Inflammatory macrophage treated with lipopolysaccharide for 1 hour (primary cell): Measurements from ENCODE around the gene EXOC6.
"Not testable (repeated sequence)": the region's sequence is repeated elsewhere in the genome, so short reads cannot be mapped to it uniquely, and the experiment has no call there.

ENCODE experiments used
- DNase-seq, 2 donors: peaks; one replicate each; pipeline ENCODE4 v3.0.0-alpha.2; 2020 to 2022

EXOC6 gene

GRCh38 chr10:92957223-92958010 is 109.1 kb downstream of the EXOC6 start:
- no peak for DNase-seq

DNA sequence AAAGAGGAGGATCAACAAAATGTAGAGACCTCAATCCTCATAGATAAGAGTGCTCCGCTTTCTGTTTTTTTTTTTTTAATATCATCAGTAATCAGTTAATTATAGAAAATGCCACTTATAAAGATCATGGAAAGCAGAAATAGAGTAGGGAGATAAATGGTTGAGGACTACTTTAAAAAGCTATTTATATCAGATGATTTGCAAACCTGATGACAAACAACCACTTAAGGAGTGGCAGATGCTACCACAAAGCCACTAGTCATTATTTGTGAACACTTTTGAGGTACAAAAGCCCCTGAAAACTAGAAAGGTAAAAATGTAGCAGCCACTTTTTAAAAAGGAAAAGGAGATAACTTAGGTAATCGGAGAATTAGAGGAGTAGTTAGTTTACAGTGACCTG is 113.3 kb downstream of the EXOC6 start:
- DNase-seq, result no peak

DNA sequence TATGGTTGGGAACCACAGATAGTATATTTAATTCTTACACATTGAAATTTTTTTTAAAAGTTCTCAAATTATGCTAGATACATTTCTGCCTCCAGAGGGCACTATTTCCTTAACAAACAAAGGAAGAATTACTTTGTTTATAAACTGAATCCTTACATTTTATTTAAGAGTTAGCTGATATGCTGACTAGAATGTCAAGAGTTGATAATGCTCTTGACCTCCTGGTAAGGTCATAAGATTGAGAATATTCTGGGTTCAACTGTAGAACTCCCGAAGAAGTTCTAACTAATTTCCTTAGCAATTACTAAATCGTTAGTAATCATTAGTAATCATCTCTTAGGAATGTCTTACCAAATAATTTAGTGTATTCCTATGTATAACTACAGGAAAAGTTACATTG is 117.0 kb downstream of the EXOC6 start:
- peak; percentile 18 to 68 for DNase-seq

DNA sequence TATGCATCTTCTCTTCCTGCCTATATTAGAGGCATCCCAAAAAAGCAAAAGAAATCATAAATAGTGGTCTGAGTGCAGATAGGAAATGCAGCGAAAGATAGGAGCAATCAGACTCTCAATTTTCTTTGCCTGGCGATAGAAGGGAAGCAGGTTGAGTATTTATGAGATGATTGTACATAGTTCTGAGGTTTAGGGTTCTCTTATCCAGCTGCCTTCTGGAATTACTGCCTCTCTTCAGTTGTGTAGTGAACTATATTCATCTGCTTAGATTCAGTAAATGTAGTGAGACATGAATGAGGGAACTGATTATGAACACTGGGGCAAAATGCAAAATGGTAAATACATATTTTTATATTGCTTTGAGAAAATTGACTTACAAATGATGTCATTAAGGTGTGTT is 119.3 kb downstream of the EXOC6 start:
- no peak for DNase-seq

- DNase-seq, result no peak
These were observed 120.8 kb downstream of the EXOC6 start for GRCh38 chr10:92969151-92969550.

GRCh38 chr10:92970301-92971070 is 122.2 kb downstream of the EXOC6 start:
- no peak for DNase-seq

DNA sequence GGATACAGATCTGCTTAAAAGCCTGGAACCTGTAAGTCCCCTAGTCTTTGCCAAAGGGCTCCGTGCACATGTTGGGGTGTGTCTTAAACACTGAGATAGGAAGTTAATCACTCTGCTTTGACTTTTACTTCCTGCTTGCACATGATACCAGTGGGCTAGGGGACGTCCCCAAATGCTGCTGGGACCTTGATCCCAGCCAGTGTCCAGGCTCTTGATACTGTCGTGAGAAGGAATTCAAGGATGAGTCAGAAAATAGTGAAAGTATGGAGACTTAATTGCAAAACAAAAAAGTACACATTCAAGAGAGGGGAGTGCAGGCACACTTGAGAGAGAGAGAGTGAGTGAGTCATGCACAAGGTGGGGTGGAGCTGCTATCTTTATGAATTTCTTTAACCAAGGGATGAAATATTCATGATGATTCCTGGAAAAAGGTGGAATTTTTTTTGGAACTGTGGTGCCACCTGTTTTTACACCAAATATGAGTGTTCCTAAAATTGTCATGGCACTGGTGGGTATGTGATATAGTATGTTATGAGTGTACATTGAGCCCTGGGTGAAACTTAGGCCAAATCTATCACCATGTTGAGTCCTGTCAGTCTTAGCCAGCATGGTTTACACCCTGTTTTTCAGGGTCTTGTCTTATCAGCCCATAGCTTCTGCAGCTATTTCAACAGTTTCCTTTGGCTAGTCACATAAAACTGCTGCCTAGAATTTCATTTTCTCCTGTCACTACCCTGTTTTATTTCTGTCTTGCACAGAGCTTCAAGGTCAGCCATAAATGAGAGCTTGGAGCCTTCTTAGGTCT is 123.9 kb downstream of the EXOC6 start:
- DNase-seq, result peak; percentile 20 to 52

DNA sequence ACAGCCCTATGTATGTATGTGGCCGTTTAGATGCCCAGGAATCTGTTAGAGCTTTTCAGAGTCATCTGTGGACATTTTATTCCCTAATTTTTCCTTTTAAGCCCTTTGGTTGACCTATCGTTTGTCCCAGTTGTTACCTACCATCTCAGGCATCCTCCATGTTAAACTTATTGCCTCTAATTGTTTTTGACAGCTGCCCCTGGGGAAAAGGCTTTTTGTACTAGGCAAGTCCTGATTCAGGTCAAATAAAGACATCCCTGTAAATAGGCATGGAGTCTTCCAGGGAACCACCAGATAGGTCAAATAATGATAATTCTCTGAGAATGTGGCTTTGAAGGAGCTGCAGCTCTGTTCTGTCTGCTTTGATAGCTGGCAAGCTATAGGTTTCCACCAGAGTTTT is 124.6 kb downstream of the EXOC6 start:
- DNase-seq, result no peak

- DNase-seq, result not testable (repeated sequence)
These were observed 128.0 kb downstream of the EXOC6 start for GRCh38 chr10:92976278-92976677.

DNA sequence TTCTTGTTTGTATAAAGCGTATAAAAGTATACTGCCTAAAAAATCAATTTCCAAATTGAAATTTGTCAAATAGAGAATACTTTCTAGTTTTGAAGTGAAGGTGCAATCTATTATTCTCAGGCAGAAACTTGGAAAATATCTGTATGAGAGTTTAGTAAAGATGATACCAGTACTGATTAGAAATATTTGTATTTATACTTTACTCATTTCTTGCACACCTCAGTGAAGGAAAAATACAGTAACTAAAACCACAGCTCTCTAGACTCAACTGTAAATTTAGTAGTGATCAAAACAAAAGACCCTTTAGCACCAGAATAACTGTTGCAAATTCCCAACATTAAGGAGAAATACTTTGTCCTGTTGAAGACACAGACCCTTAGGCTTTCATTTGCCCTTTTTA is 140.9 kb downstream of the EXOC6 start:
- DNase-seq, result no peak

- DNase-seq, result peak in 1 of 2 donors; percentile 4
These were observed 142.3 kb downstream of the EXOC6 start for GRCh38 chr10:92990615-92991014.

- DNase-seq, result peak; percentile 8 to 21
These were observed 143.2 kb downstream of the EXOC6 start for GRCh38 chr10:92991513-92991912.

GRCh38 chr10:92993699-92994272 is 145.5 kb downstream of the EXOC6 start:
- DNase-seq, result no peak

DNA sequence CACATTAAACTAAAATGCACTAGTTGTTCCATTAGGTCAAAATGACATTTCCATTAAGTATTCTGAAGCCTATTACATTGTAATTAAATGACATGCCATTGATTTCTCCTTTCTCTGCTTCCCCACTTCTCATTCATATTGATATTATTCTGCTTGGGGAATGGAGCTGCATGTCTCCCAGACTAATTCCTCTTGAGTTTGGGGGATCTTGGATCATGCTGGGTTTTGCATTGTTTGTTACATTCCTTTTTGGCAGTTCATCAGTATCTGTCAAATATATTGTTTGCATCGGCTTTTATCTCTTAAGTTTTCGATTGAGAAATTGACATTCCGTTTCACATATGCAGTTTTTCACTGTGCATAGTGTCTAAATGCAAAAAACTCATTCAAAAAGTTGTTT is 147.2 kb downstream of the EXOC6 start:
- DNase-seq, result no peak

GRCh38 chr10:92997620-92998019 is 149.3 kb downstream of the EXOC6 start:
- no peak for DNase-seq

DNA sequence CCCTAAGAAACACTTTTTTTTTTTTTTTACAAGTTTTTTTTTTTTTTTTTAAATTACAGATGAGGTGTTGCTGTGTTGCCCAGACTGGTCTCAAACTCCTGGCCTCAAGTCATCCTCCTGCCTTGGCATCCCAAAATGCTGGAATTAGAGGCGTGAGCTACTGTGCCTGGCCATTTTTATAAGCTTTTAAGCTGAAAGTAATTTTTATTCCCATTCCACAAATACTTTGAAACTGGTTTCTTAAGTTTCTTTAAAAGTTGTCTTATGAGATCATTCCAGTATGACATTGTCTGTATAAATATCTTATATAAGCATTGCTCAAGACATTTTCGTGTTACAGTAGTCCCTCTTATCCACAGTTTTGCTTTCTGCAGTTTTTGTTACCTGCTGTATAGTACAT is 150.9 kb downstream of the EXOC6 start:
- DNase-seq, result no peak

GRCh38 chr10:93006435-93007039 is 158.2 kb downstream of the EXOC6 start:
- peak in 1 of 2 donors; percentile 46 for DNase-seq

DNA sequence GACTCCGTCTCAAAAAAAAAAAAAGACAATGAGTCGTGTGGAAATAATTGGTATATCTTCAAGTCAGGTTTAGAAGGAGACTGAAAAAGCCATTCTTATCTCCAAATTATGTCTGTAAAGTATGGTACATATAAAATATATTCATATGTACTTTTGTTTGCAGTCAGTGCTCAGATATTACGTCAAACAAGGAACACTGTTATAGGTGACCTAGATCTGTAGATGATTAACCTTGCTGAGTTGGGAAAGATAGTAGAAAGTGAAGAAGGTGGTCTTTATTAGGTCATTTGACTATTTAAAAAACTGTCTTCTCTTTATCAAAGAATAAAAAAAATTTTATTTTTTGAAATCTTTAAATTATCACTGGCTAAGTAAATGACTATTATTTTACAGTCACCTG is 167.4 kb downstream of the EXOC6 start:
- DNase-seq, result no peak

GRCh38 chr10:93023013-93023650 is 174.8 kb downstream of the EXOC6 start:
- no peak for DNase-seq

GRCh38 chr10:93026072-93026471 is 177.8 kb downstream of the EXOC6 start:
- no peak for DNase-seq

- no peak for DNase-seq
These were observed 179.2 kb downstream of the EXOC6 start for GRCh38 chr10:93027508-93027907.

DNA sequence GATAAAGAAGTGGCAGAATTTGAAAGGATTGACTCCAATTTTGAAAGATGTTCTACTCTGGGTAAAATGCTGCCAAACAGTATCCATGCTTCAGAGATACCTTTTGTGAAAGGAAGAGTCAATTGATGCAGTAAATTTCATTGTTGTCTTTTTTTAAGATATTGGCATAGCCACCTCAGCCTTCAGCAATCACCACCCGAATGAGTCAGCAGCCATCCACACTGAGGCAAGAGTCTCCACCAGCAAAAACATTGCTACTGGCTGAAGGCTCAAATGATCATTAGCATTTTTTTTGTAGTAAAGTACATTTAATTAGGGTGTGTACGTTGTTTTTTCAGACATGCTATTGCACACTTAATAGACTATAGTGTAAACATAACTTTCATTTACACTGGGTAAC is 180.6 kb downstream of the EXOC6 start:
- no peak for DNase-seq
